ENCODE data around the gene MN1.

MN1 gene

GRCh38 chr22:27723158-27723557 is 78.4 kb downstream of the MN1 start:
- no peaks in the 10 kb centered on the region for H3K79me2 ChIP-seq (ENCODE audit: low read length)
- H3K4me3 ChIP-seq (ENCODE audit: low read length), result no peak overlapping the region

GRCh38 chr22:27720860-27721259 is 80.7 kb downstream of the MN1 start:
- no peaks in the 10 kb centered on the region for H3K9me3 ChIP-seq (replicated peaks; ENCODE audit: insufficient read depth, low read length)
- peaks cover 22% of the 10 kb centered on the region for H3K27me3 ChIP-seq (replicated peaks; ENCODE audit: insufficient read depth, low read length)
- no peaks in the 10 kb centered on the region for H4K20me1 ChIP-seq (ENCODE audit: insufficient read depth, low read length)
- H3K4me3 ChIP-seq (ENCODE audit: low read length), result no peak overlapping the region
- no peaks in the 10 kb centered on the region for H3F3A ChIP-seq (ENCODE audit: insufficient read depth, low read length)
- no peaks in the 10 kb centered on the region for H3K79me2 ChIP-seq (ENCODE audit: low read length)
- H3K4me1 ChIP-seq (ENCODE audit: low read length), result no peaks in the 10 kb centered on the region
- no peaks in the 10 kb centered on the region for H3K9me2 ChIP-seq (replicated peaks; ENCODE audit: insufficient read depth, low read length)
- DNase-seq, result no peak
- no peaks in the 10 kb centered on the region for H3K36me3 ChIP-seq (replicated peaks; ENCODE audit: insufficient read depth, low read length)
- no peak for TF ChIP-seq EZH2 (optimal IDR thresholded peaks at IDR 0.05; ENCODE audit: low read depth, low read length)
- no peak for TF ChIP-seq EZH2phosphoT487 (IDR thresholded peaks at IDR 0.05; ENCODE audit: low read length)
- TF ChIP-seq CTCF (IDR thresholded peaks at IDR 0.05; ENCODE audit: low read length), result no peak
- H3K27ac ChIP-seq (ENCODE audit: low read length), result no peak overlapping the region
- H3K9ac ChIP-seq (ENCODE audit: low read length), result no peak overlapping the region
- no peak overlapping the region for H2AFZ ChIP-seq (ENCODE audit: low read length)
- H3K4me2 ChIP-seq (ENCODE audit: low read depth, low read length), result no peak overlapping the region

More at GRCh38 chr22:27723158-27723557, 78.4 kb downstream of the MN1 start:
- Histone ChIP-seq H2AFZ (ENCODE audit: low read length) (no peak overlapping the region), H3K27me3 (replicated peaks; ENCODE audit: insufficient read depth, low read length) (no peaks in the 10 kb centered on the region; the same call in 1 of the 2 replicates), H3K27ac (ENCODE audit: low read length) (no peak overlapping the region), H4K20me1 (ENCODE audit: insufficient read depth, low read length) (no peaks in the 10 kb centered on the region), H3K9ac (ENCODE audit: low read length) (no peak overlapping the region), H3F3A (ENCODE audit: insufficient read depth, low read length) (no peaks in the 10 kb centered on the region), H3K4me2 (ENCODE audit: low read depth, low read length) (no peak overlapping the region), H3K9me3 (replicated peaks; ENCODE audit: insufficient read depth, low read length) (no peaks in the 10 kb centered on the region), H3K4me1 (ENCODE audit: low read length) (no peaks in the 10 kb centered on the region), H3K36me3 (replicated peaks; ENCODE audit: insufficient read depth, low read length) (no peaks in the 10 kb centered on the region), H3K9me2 (replicated peaks; ENCODE audit: insufficient read depth, low read length) (no peaks in the 10 kb centered on the region)
- DNase-seq, result no peak
- TF ChIP-seq CTCF (IDR thresholded peaks at IDR 0.05; ENCODE audit: low read length) (no peak), EZH2phosphoT487 (IDR thresholded peaks at IDR 0.05; ENCODE audit: low read length) (no peak), EZH2 (optimal IDR thresholded peaks at IDR 0.05; ENCODE audit: low read depth, low read length) (no peak)

DNA sequence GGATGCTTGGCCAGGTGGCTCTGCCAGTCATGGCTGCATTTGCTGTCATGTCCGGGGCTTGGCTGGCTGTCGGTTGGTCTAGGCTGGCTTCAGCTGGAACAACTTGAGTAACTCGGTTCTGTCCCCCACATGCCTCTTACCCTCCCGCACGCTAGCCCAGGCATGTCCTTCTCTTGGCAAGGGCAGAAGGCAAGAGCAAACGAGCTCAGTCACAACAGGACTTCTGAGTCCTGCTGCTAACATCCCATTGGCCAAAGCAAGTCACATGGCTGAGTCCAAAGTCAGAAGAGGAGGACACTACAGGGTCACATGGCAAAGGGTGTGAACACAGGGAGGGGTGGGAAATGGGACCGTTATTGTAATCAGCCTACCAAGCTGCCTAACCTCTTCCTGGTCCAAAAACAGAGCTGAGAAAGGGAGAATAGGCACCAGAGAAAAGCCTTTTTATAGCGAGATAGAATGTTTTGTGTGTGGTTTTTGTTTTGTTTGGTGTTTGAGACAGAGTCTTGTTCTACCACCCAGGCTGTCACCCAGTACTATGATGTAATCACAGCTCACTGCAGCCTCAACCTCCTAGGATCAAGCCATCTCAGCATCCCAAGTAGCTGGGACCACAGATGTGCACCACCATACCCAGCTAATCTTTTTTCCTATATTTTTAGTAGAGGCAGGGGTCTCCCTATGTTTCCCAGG is 81.9 kb downstream of the MN1 start:
- Histone ChIP-seq H3K9ac (ENCODE audit: low read length) (no peak overlapping the region), H3K4me3 (ENCODE audit: low read length) (no peak overlapping the region), H3K27me3 (replicated peaks; ENCODE audit: insufficient read depth, low read length) (peaks cover 34% of the 10 kb centered on the region), H3K27ac (ENCODE audit: low read length) (no peak overlapping the region), H2AFZ (ENCODE audit: low read length) (no peak overlapping the region), H3K79me2 (ENCODE audit: low read length) (no peaks in the 10 kb centered on the region), H4K20me1 (ENCODE audit: insufficient read depth, low read length) (no peaks in the 10 kb centered on the region), H3K9me2 (replicated peaks; ENCODE audit: insufficient read depth, low read length) (no peaks in the 10 kb centered on the region), H3F3A (ENCODE audit: insufficient read depth, low read length) (no peaks in the 10 kb centered on the region), H3K9me3 (replicated peaks; ENCODE audit: insufficient read depth, low read length) (no peaks in the 10 kb centered on the region), H3K4me1 (ENCODE audit: low read length) (no peaks in the 10 kb centered on the region), H3K4me2 (ENCODE audit: low read depth, low read length) (no peak overlapping the region), H3K36me3 (replicated peaks; ENCODE audit: insufficient read depth, low read length) (no peaks in the 10 kb centered on the region)
- no peak for TF ChIP-seq EZH2 (optimal IDR thresholded peaks at IDR 0.05; ENCODE audit: low read depth, low read length)
- no peak for TF ChIP-seq EZH2phosphoT487 (IDR thresholded peaks at IDR 0.05; ENCODE audit: low read length)
- TF ChIP-seq CTCF (IDR thresholded peaks at IDR 0.05; ENCODE audit: low read length), result no peak
- no peak for DNase-seq
